ENCODE measurements around the gene LRRC36. TPM values are rescaled to one million over a fixed set of nuclear protein-coding genes. Genes with fewer than 3 reads are reported as not detected.
"Not testable (repeated sequence)": the region's sequence is repeated elsewhere in the genome, so short reads cannot be mapped to it uniquely, and the experiment has no call there.

The LRRC36 gene
- total and polyA plus RNA-seq, 12 donors: 0.26 to 0.88 (median 0.42) TPM; not detected in 9

GRCh38 chr16:67350324-67350723 is 23.7 kb downstream of the LRRC36 start:
- WGBS, 2 donors: 96 to 100% methylated on average over 1 of the region's 1 CpG
- H3K36me3 ChIP-seq: no peaks in the 10 kb centered on the region
- ATAC-seq: no peak
- H3K27me3 ChIP-seq: no peaks in the 10 kb centered on the region
- no peak overlapping the region for H3K27ac ChIP-seq
- TF ChIP-seq CTCF (IDR thresholded peaks at IDR 0.05): no peak
- intact Hi-C loops (cut with DNase I): loop anchor here in 1 of 10 donors (10.0 kb wide), 1 partner anchor 76 kb away; the partner anchor contains the start of gene PLEKHG4
- H3K9me3 ChIP-seq: no peaks in the 10 kb centered on the region
- peaks cover 0 to 9% (median 6%) of the 10 kb centered on the region in 9 donors for H3K4me1 ChIP-seq
- no peak for DNase-seq
- H3K4me3 ChIP-seq: no peak overlapping the region

GRCh38 chr16:67352463-67352862 is 25.8 kb downstream of the LRRC36 start:
- intact Hi-C loops (cut with DNase I): loop anchor here in 1 of 10 donors (10.0 kb wide), 1 partner anchor 78 kb away; the partner anchor contains the start of gene PLEKHG4
- 96 to 99% methylated on average over 3 of the region's 3 CpGs for WGBS, 2 donors
- H3K27me3 ChIP-seq, H3K9me3 ChIP-seq, H3K36me3 ChIP-seq, ATAC-seq, DNase-seq, H3K27ac ChIP-seq, H3K4me3 ChIP-seq, H3K4me1 ChIP-seq: not testable (repeated sequence)

GRCh38 chr16:67356396-67356795 is 29.8 kb downstream of the LRRC36 start:
- no peaks in the 10 kb centered on the region for H3K4me1 ChIP-seq
- no peak overlapping the region for H3K4me3 ChIP-seq
- TF ChIP-seq CTCF (IDR thresholded peaks at IDR 0.05): no peak
- no peak overlapping the region for H3K27ac ChIP-seq
- intact Hi-C loops (cut with DNase I): loop anchor here in 1 of 10 donors (10.0 kb wide), 1 partner anchor 82 kb away; the partner anchor contains the start of gene PLEKHG4
- H3K36me3 ChIP-seq: no peaks in the 10 kb centered on the region
- ATAC-seq (no peak), DNase-seq (no peak)
- WGBS, 2 donors: 70 to 77% methylated on average over 3 of the region's 3 CpGs
- no peaks in the 10 kb centered on the region for H3K9me3 ChIP-seq
- no peaks in the 10 kb centered on the region for H3K27me3 ChIP-seq

- H3K27me3 ChIP-seq: no peaks in the 10 kb centered on the region
- 66 to 67% methylated on average over 4 of the region's 4 CpGs for WGBS, 2 donors
- no peak overlapping the region for H3K27ac ChIP-seq
- no peak for TF ChIP-seq CTCF (IDR thresholded peaks at IDR 0.05)
- H3K36me3 ChIP-seq: no peaks in the 10 kb centered on the region
- H3K4me1 ChIP-seq: no peaks in the 10 kb centered on the region
- H3K9me3 ChIP-seq: no peaks in the 10 kb centered on the region
- ATAC-seq: no peak
- intact Hi-C loops (cut with DNase I): loop anchor here in 1 of 10 donors (10.0 kb wide), 1 partner anchor 83 kb away; the partner anchor contains the start of gene PLEKHG4
- no peak overlapping the region for H3K4me3 ChIP-seq
- DNase-seq: no peak
Measured at GRCh38 chr16:67357561-67357960, 30.9 kb downstream of the LRRC36 start.

- DNase-seq, H3K36me3 ChIP-seq, H3K27me3 ChIP-seq, H3K4me3 ChIP-seq, H3K4me1 ChIP-seq, H3K9me3 ChIP-seq, H3K27ac ChIP-seq, ATAC-seq: not testable (repeated sequence)
- intact Hi-C loops (cut with DNase I): loop anchor here in 2 of 10 donors (10.0 kb wide), 2 partner anchors 85 to 105 kb away; partner anchors contain the start of gene PLEKHG4 (in 1 of the 2)
- WGBS, 2 donors: 96% methylated on average over 8 of the region's 8 CpGs
Measured at GRCh38 chr16:67359540-67360269, 33.1 kb downstream of the LRRC36 start.

All from heart right ventricle (tissue), 16 donors.